A673 (cell line): Measurements from ENCODE around the gene PON2. TPM values are rescaled to one million over a fixed set of nuclear protein-coding genes. Genes with fewer than 3 reads are reported as not detected.

Experiments used
- BruUV-seq: library from RNA; stranded (reverse); fragments of 400-500 nt; replicated peaks from 2 replicates; lab custom pipeline; 2021; lab: Mats Ljungman, UMichigan
- CTCF ChIA-PET: fragments of 300-600 bp; sonication (Branson Sonifier 250); formaldehyde crosslinking; loops from one replicate; lab custom pipeline; 2022; ENCODE audit warnings: antibody characterized with exemption; lab: Charles Lee
- POLR2A ChIA-PET: fragments of 300-600 bp; sonication (Branson Sonifier 250); formaldehyde crosslinking; loops from one replicate; lab custom pipeline; 2022; ENCODE audit warnings: antibody characterized with exemption; ENCODE audit not compliant: low non-redundant PET; lab: Charles Lee
- DNase-seq: peaks from one replicate; pipeline ENCODE4 v3.0.0-alpha.2; 2015; ENCODE audit warnings: low spot score
- H3K27ac ChIP-seq: fragments of 200-600 bp; sonication (generic); 2 replicates; pipeline ENCODE4 v1.5.1; 2016; ENCODE audit warnings: mixed run types, low read depth, mild to moderate bottlenecking, mixed read lengths, antibody characterized with exemption, low read length; ENCODE audit not compliant: poor library complexity, severe bottlenecking
- H3K27me3 ChIP-seq: fragments of 200-600 bp; sonication (generic); replicated peaks from 2 replicates; pipeline ENCODE4 v1.6.1; 2017; ENCODE audit warnings: mixed run types, low read depth, mild to moderate bottlenecking, mixed read lengths, antibody characterized with exemption, low read length; ENCODE audit not compliant: insufficient read depth, poor library complexity
- H3K36me3 ChIP-seq: fragments of 200-600 bp; sonication (generic); 2 replicates; pipeline ENCODE4 v1.6.1; 2016; ENCODE audit warnings: mixed run types, mild to moderate bottlenecking, mixed read lengths, antibody characterized with exemption, low read length; ENCODE audit not compliant: insufficient read depth, poor library complexity, severe bottlenecking
- H3K4me1 ChIP-seq: fragments of 200-600 bp; sonication (generic); 2 replicates; pipeline ENCODE4 v1.6.1; 2017; ENCODE audit warnings: mixed run types, mild to moderate bottlenecking, mixed read lengths, antibody characterized with exemption, low read length; ENCODE audit not compliant: insufficient read depth, poor library complexity, severe bottlenecking
- H3K4me3 ChIP-seq: fragments of 200-600 bp; sonication (generic); 2 replicates; pipeline ENCODE4 v1.5.1; 2016; ENCODE audit warnings: low read depth, mixed run types, mild to moderate bottlenecking, mixed read lengths, low read length; ENCODE audit not compliant: poor library complexity, severe bottlenecking
- H3K9me3 ChIP-seq: fragments of 200-600 bp; sonication (generic); 2 replicates; pipeline ENCODE4 v1.6.1; 2016; ENCODE audit warnings: mixed run types, low read depth, mild to moderate bottlenecking, mixed read lengths, antibody characterized with exemption, low read length; ENCODE audit not compliant: poor library complexity, severe bottlenecking
- CTCF ChIP-seq: fragments of 300-800, 200-600 bp; sonication (generic); conservative IDR thresholded peaks from 2 replicates; pipeline ENCODE4 v1.5.1; 2017; ENCODE audit warnings: low read depth, mild to moderate bottlenecking, antibody characterized with exemption, low read length, moderate library complexity, mixed read lengths
- EZH2 ChIP-seq: fragments of 200-600 bp; sonication (generic); IDR thresholded peaks from 2 replicates; pipeline ENCODE4 v1.6.1; 2017; ENCODE audit warnings: borderline replicate concordance, low read depth, mild to moderate bottlenecking, mixed read lengths, antibody characterized with exemption, low read length; ENCODE audit not compliant: poor library complexity, severe bottlenecking
- intact Hi-C: fragments of 100-400 bp; cut with micrococcal nuclease; formaldehyde crosslinking; loops from one replicate; pipeline ENCODE4 v1.10.0; 2022; ENCODE audit not compliant: unreplicated experiment
- total RNA-seq: library from RNA; stranded (reverse); gene quantifications from 2 replicates; pipeline ENCODE4 v1.2.3, GENCODE V29; 2021

Gene PON2
- total RNA-seq, 1 experiment from 2014 or later: 67.6 TPM

- CTCF ChIA-PET: no interaction called here
- POLR2A ChIA-PET: no interaction called here
Observed at GRCh38 chr7:95404316-95404865, 30.4 kb downstream of the PON2 start.

GRCh38 chr7:95398155-95398940 lies 36.5 kb downstream of the PON2 start:
- H3K27me3 ChIP-seq: no peaks in the 10 kb centered on the region
- intact Hi-C loops: no loop called here
- no peaks in the 10 kb centered on the region for H3K4me1 ChIP-seq
- no peak for TF ChIP-seq EZH2
- TF ChIP-seq CTCF: no peak
- H3K4me3 ChIP-seq: no peak overlapping the region
- DNase-seq: no peak
- ChIA-PET CTCF (no interaction called here), POLR2A (no interaction called here)
- no peak overlapping the region for H3K27ac ChIP-seq
- no TSS peak for BruUV-seq
- no peaks in the 10 kb centered on the region for H3K9me3 ChIP-seq
- no peaks in the 10 kb centered on the region for H3K36me3 ChIP-seq

More at GRCh38 chr7:95404316-95404865, 30.4 kb downstream of the PON2 start:
- H3K27me3 ChIP-seq: no peaks in the 10 kb centered on the region
- H3K9me3 ChIP-seq: no peaks in the 10 kb centered on the region
- no peaks in the 10 kb centered on the region for H3K4me1 ChIP-seq
- no peak for TF ChIP-seq CTCF
- TF ChIP-seq EZH2: no peak
- no peak for DNase-seq
- no TSS peak for BruUV-seq
- intact Hi-C loops: no loop called here
- no peak overlapping the region for H3K4me3 ChIP-seq
- no peaks in the 10 kb centered on the region for H3K36me3 ChIP-seq
- no peak overlapping the region for H3K27ac ChIP-seq

DNA sequence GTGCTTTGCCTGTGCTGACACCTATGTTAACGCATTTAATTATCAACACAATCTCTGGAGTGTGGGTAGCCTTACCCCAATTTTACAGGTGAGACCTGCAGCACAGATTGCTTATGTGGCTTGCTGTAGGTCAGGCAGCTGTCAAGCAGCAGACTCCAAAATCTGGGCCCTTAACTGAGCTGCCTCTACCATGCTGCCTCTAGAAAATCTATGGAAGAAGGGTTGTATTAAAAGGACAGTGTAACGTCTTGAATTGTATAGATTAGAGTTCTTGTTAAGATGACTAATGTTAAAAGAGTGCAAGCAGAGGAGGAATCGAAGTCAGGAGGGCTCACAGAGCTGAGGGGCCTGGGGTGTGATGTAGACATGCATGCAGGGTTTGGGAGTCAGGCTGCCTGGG lies 37.4 kb downstream of the PON2 start:
- TF ChIP-seq CTCF: no peak
- TF ChIP-seq EZH2: no peak
- Histone ChIP-seq H3K27ac (no peak overlapping the region), H3K9me3 (no peaks in the 10 kb centered on the region), H3K36me3 (no peaks in the 10 kb centered on the region), H3K4me3 (no peak overlapping the region), H3K4me1 (no peaks in the 10 kb centered on the region), H3K27me3 (no peaks in the 10 kb centered on the region)
- BruUV-seq: no TSS peak
- CTCF ChIA-PET: no interaction called here
- intact Hi-C loops: no loop called here
- POLR2A ChIA-PET: no interaction called here
- DNase-seq: no peak
